ENCODE results near the gene CTNNBIP1. TPM values are rescaled to one million over a fixed set of nuclear protein-coding genes. Genes with fewer than 3 reads are reported as not detected.

The CTNNBIP1 gene
- total RNA-seq, 1 experiment from 2014 or later, result 31.4 TPM

GRCh38 chr1:9826087-9826486, 84.0 kb downstream of the CTNNBIP1 start:
- TF ChIP-seq CTCF (IDR thresholded peaks at IDR 0.05; ENCODE audit: unreplicated experiment), result no peak
- H3K27me3 Mint-ChIP-seq (ENCODE audit: insufficient read depth, unreplicated experiment), result no peaks in the 10 kb centered on the region
- intact Hi-C loops (cut with micrococcal nuclease), result loop anchor here (5.0 kb wide), 1 partner anchor 86 kb away; the partner anchor contains the start of gene CTNNBIP1
- ChIA-PET CTCF (interaction anchor here (0.6 to 2.5 kb wide), 6 partner anchors 11 to 52 kb away, joined by 3 to 18 read pairs (median 6); no protein-coding TSS in a partner anchor), POLR2A (interaction anchor here (0.6 to 2.9 kb wide), 16 partner anchors 8 to 117 kb away, joined by 3 to 47 read pairs (median 4); partner anchors contain the start of genes LZIC and NMNAT1)
- H3K36me3 Mint-ChIP-seq (ENCODE audit: insufficient read depth, unreplicated experiment), result no peaks in the 10 kb centered on the region
- no peaks in the 10 kb centered on the region for H3K9me3 Mint-ChIP-seq (ENCODE audit: unreplicated experiment)
- H3K4me1 Mint-ChIP-seq (ENCODE audit: insufficient read depth, unreplicated experiment), result peaks cover 20% of the 10 kb centered on the region
- peak overlapping the region; percentile 70 for H3K27ac Mint-ChIP-seq (ENCODE audit: low read depth, unreplicated experiment)
- no peak overlapping the region for H3K4me3 Mint-ChIP-seq (ENCODE audit: unreplicated experiment)
- no peak for DNase-seq (ENCODE audit: unreplicated experiment)
- BruUV-seq (replicated peaks), result no TSS peak

DNA sequence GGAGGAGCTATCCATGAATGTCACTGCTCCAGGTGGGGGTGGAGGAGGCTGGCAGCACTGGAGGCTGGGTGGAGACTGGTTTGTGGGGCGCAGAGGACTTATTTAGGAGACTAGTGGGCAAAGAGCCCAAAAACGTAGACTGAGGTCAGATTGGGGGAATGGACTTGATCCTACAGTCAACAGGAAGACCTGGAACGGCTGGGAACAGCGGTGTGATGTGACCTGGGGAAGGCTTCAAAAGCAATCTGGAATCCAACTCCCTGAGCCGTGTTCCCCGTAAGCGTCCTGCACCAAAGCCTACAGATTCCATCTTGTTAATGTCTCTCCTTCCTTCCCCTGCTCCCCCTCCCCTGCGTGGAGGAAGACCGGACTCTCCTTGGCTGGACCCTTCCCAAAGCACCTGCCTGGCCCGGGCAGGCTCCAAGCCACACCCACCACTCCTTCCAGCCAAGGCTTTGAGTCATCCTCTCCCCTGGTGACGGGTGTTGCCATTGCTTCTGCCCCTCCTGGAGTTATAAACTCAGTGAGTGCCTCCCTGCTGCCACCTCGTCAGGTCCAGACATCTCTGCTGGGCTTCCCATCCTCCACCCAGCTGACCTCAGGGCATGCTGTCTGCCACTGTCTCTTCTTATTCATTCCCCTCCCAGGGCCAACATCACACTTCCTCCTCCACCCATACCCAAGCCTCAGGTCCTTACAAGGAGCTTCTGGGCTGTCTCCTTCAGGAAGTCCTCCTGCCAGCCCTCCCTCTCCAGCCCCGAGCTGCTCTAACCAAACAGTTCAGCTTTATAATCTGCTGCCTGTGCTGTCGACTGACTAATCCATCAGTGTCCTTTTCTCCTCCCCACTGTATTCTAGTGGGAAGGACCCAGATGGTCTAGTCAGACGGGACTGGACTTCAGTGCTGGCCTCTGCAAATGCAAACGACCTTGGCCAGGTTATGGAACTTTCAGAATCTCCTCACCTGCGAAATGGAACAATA, 84.7 kb downstream of the CTNNBIP1 start:
- peaks cover 26% of the 10 kb centered on the region for H3K4me1 Mint-ChIP-seq (ENCODE audit: insufficient read depth, unreplicated experiment)
- peaks cover under 1% of the 10 kb centered on the region for H3K36me3 Mint-ChIP-seq (ENCODE audit: insufficient read depth, unreplicated experiment)
- H3K9me3 Mint-ChIP-seq (ENCODE audit: unreplicated experiment), result no peaks in the 10 kb centered on the region
- no peak for TF ChIP-seq CTCF (IDR thresholded peaks at IDR 0.05; ENCODE audit: unreplicated experiment)
- peak; percentile 96 for DNase-seq (ENCODE audit: unreplicated experiment)
- H3K27ac Mint-ChIP-seq (ENCODE audit: low read depth, unreplicated experiment), result peak overlapping the region; percentile 70
- intact Hi-C loops (cut with micrococcal nuclease), result loop anchor here (1.0 to 5.0 kb wide), 2 partner anchors 41 to 87 kb away; partner anchors contain the start of gene CTNNBIP1
- no peaks in the 10 kb centered on the region for H3K27me3 Mint-ChIP-seq (ENCODE audit: insufficient read depth, unreplicated experiment)
- POLR2A ChIA-PET, result interaction anchor here (0.6 to 2.9 kb wide), 18 partner anchors 8 to 633 kb away, joined by 3 to 47 read pairs (median 4); partner anchors contain the start of genes LZIC and NMNAT1
- no TSS peak for BruUV-seq (replicated peaks)
- CTCF ChIA-PET, result interaction anchor here (0.5 to 2.5 kb wide), 8 partner anchors 12 to 246 kb away, joined by 3 to 18 read pairs (median 5); no protein-coding TSS in a partner anchor
- H3K4me3 Mint-ChIP-seq (ENCODE audit: unreplicated experiment), result peak overlapping the region; percentile 91

GRCh38 chr1:9824702-9825089, 85.4 kb downstream of the CTNNBIP1 start:
- CTCF ChIA-PET, result interaction anchor here (0.5 to 2.5 kb wide), 4 partner anchors 40 to 245 kb away, joined by 3 to 18 read pairs (median 4); no protein-coding TSS in a partner anchor
- POLR2A ChIA-PET, result interaction anchor here (0.6 to 2.9 kb wide), 11 partner anchors 10 to 633 kb away, joined by 3 to 47 read pairs (median 4); no protein-coding TSS in a partner anchor
- Mint-ChIP-seq H3K36me3 (ENCODE audit: insufficient read depth, unreplicated experiment) (peaks cover 7% of the 10 kb centered on the region), H3K27ac (ENCODE audit: low read depth, unreplicated experiment) (peak overlapping the region; percentile 70), H3K4me3 (ENCODE audit: unreplicated experiment) (peak overlapping the region; percentile 91), H3K9me3 (ENCODE audit: unreplicated experiment) (no peaks in the 10 kb centered on the region), H3K4me1 (ENCODE audit: insufficient read depth, unreplicated experiment) (peaks cover 31% of the 10 kb centered on the region), H3K27me3 (ENCODE audit: insufficient read depth, unreplicated experiment) (no peaks in the 10 kb centered on the region)
- DNase-seq (ENCODE audit: unreplicated experiment), result no peak
- TF ChIP-seq CTCF (IDR thresholded peaks at IDR 0.05; ENCODE audit: unreplicated experiment), result no peak
- BruUV-seq (replicated peaks), result no TSS peak
- intact Hi-C loops (cut with micrococcal nuclease), result loop anchor here (1.0 to 5.0 kb wide), 2 partner anchors 40 to 88 kb away; partner anchors contain the start of gene CTNNBIP1

Measured in MCF 10A (cell line).